BLaER1 treated with 17β-estradiol and CSF1 and Interleukin-3, amounts not matched to agents 10 nM and 100 nM (cell line): ENCODE data around the gene AGAP1.

Experiments
- H3K27ac ChIP-seq, 11 experiments: shearing (Covaris generic); formaldehyde crosslinking; 2 replicates each; pipeline ENCODE4 v1.8.1; 2022
- H3K27me3 ChIP-seq, 11 experiments: shearing (Covaris generic); formaldehyde crosslinking; 2 replicates each; pipeline ENCODE4 v1.8.1; 2022
- H3K36me3 ChIP-seq, 11 experiments: shearing (Covaris generic); formaldehyde crosslinking; 2 replicates each; pipeline ENCODE4 v1.8.1; 2022
- H3K4me1 ChIP-seq, 10 experiments: shearing (Covaris generic); formaldehyde crosslinking; 2 replicates each; pipeline ENCODE4 v1.8.1; 2022
- H3K4me2 ChIP-seq, 11 experiments: shearing (Covaris generic); formaldehyde crosslinking; 2 replicates each; pipeline ENCODE4 v1.8.1; 2022
- H3K4me3 ChIP-seq, 10 experiments: shearing (Covaris generic); formaldehyde crosslinking; 2 replicates each; pipeline ENCODE4 v1.8.1; 2022
- H3K9ac ChIP-seq, 11 experiments: shearing (Covaris generic); formaldehyde crosslinking; 2 replicates each; pipeline ENCODE4 v1.8.1; 2022
- H3K9me3 ChIP-seq, 11 experiments: shearing (Covaris generic); formaldehyde crosslinking; replicated peaks in 1 of 11; 2 replicates each; pipeline ENCODE4 v1.8.1; 2022
- H4K20me1 ChIP-seq, 11 experiments: shearing (Covaris generic); formaldehyde crosslinking; 2 replicates each; pipeline ENCODE4 v1.8.1; 2022
- Cebpa-rat ChIP-seq, 11 experiments: shearing (Covaris generic); IDR thresholded peaks; 2 replicates each; pipeline ENCODE4 v1.8.1; 2022

The AGAP1 gene

GRCh38 chr2:235841863-235842262 lies 348.0 kb downstream of the AGAP1 start:
- Histone ChIP-seq H4K20me1 (peaks cover 0 to 21% (median 0%) of the 10 kb centered on the region in 11 experiments; a peak in 3 of 22 replicates), H3K9ac (no peak overlapping the region)

DNA sequence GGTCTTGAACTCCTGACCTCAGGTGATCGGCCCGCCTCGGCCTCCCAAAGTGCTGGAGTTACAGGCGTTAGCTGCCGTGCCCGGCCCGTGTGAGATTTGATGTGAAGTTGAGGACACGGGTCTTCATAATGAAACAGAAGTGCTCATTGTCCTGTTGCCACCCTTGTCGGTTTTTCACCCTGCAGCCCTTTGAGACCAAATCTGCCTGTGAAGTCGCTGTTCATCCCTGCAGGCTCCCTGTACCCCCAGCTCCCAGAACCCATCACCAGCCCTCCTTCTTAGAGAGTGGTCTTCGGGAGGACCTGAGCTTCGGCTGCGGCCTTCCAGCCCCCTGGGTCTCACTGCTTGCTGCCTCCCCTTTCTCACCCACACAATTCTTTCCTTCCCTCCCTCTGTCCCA lies 349.1 kb downstream of the AGAP1 start:
- Histone ChIP-seq H3K4me1 (no peaks in the 10 kb centered on the region), H3K27me3 (no peaks in the 10 kb centered on the region), H3K9me3 (no peaks in the 10 kb centered on the region), H3K9ac (no peak overlapping the region), H4K20me1 (peaks cover 0 to 21% (median 0%) of the 10 kb centered on the region in 11 experiments; a peak in 3 of 22 replicates), H3K4me3 (no peak overlapping the region), H3K4me2 (no peak overlapping the region), H3K27ac (no peak overlapping the region), H3K36me3 (peaks cover 0 to 44% (median 10%) of the 10 kb centered on the region in 11 experiments; a peak in 9 of 22 replicates)
- TF ChIP-seq Cebpa-rat (IDR thresholded peaks at IDR 0.05) = no peak

More at GRCh38 chr2:235841863-235842262, 348.0 kb downstream of the AGAP1 start:
- Histone ChIP-seq H3K4me2 (no peak overlapping the region), H3K36me3 (peaks cover 0 to 36% (median 6%) of the 10 kb centered on the region in 11 experiments; a peak in 8 of 22 replicates), H3K4me3 (no peak overlapping the region), H3K9me3 (no peaks in the 10 kb centered on the region), H3K27me3 (no peaks in the 10 kb centered on the region), H3K4me1 (no peaks in the 10 kb centered on the region), H3K27ac (no peak overlapping the region)
- no peak for TF ChIP-seq Cebpa-rat (IDR thresholded peaks at IDR 0.05)

DNA sequence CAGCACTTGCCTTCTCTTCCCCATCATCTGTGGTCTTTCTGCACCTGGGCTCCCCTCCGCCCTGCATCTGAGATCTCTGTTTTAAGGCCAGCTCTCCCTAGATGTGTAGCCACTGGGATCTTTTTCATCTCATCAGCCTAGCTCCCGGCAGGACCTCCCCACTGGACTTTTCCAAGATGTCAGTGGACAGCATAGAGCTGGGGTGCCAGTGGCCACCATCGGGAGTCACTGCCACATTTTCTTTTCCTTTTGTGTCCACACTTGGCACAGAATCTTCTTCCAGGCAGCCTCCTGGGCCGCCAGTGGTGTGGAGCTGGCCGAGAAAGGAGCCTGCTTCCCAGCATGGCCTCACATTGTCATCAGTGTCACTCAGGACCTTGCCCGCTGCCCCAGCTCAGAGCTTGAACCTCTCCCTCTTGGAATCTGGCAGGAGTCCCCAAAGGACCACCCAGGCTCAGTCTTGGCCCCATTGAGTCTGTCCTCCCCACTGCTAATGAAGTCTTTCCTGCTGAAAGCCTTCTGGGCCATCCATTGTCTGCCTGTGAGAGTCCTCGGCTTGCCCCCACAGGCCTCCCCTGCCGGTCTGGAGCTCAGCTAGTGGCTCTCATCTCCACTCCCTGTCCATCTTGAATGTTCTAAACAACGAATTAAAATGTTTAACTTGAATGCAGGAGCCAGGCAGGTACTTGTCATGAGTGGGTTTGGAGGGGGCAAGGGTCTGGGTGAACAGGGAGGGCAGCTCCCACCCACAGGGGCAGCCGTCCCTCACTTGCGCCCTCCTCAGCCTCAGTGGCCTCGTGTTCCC lies 349.9 kb downstream of the AGAP1 start:
- no peak overlapping the region for H3K4me2 ChIP-seq
- H3K27me3 ChIP-seq = no peaks in the 10 kb centered on the region
- no peaks in the 10 kb centered on the region for H3K9me3 ChIP-seq
- H4K20me1 ChIP-seq = peaks cover 0 to 21% (median 0%) of the 10 kb centered on the region in 11 experiments; a peak in 3 of 22 replicates
- H3K9ac ChIP-seq = no peak overlapping the region
- H3K27ac ChIP-seq = no peak overlapping the region
- H3K36me3 ChIP-seq = peaks cover 0 to 48% (median 8%) of the 10 kb centered on the region in 11 experiments; a peak in 9 of 22 replicates
- no peak overlapping the region for H3K4me3 ChIP-seq
- H3K4me1 ChIP-seq = no peaks in the 10 kb centered on the region
- no peak for TF ChIP-seq Cebpa-rat (IDR thresholded peaks at IDR 0.05)

- no peak for TF ChIP-seq Cebpa-rat (IDR thresholded peaks at IDR 0.05)
- H3K27me3 ChIP-seq = no peaks in the 10 kb centered on the region
- H3K4me2 ChIP-seq = no peak overlapping the region
- H3K9me3 ChIP-seq = no peaks in the 10 kb centered on the region
- H4K20me1 ChIP-seq = peaks cover 0 to 21% (median 0%) of the 10 kb centered on the region in 11 experiments; a peak in 3 of 22 replicates
- no peak overlapping the region for H3K9ac ChIP-seq
- H3K27ac ChIP-seq = no peak overlapping the region
- no peak overlapping the region for H3K4me3 ChIP-seq
- H3K4me1 ChIP-seq = no peaks in the 10 kb centered on the region
- H3K36me3 ChIP-seq = peaks cover 0 to 48% (median 10%) of the 10 kb centered on the region in 11 experiments; a peak in 9 of 22 replicates
Measured at GRCh38 chr2:235844561-235844960, 350.7 kb downstream of the AGAP1 start.

DNA sequence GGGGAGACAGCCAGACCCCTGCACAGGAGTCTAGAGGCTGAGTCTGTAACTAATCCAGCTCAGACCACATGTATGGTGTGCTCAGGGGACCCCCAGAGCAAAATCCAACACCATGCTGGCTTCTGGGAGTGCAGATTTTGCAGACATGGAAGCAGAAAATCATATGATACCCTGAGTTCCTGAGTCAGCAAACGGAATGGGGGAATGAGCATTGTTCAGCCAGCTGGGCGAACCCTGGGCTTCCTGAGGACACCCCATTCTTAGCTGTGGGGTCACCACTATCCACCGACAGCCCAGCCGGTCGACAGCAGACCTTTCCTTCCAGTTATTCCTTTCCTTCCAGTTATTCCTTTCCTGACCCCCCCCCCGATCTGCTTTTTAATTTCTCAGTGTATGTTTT lies 351.4 kb downstream of the AGAP1 start:
- peaks cover 0 to 46% (median 10%) of the 10 kb centered on the region in 11 experiments; a peak in 9 of 22 replicates for H3K36me3 ChIP-seq
- no peak overlapping the region for H3K27ac ChIP-seq
- no peak overlapping the region for H3K4me2 ChIP-seq
- H3K4me1 ChIP-seq = no peaks in the 10 kb centered on the region
- TF ChIP-seq Cebpa-rat (IDR thresholded peaks at IDR 0.05) = no peak
- peaks cover 0 to 21% (median 0%) of the 10 kb centered on the region in 11 experiments; a peak in 3 of 22 replicates for H4K20me1 ChIP-seq
- no peak overlapping the region for H3K4me3 ChIP-seq
- H3K9me3 ChIP-seq = no peaks in the 10 kb centered on the region
- H3K27me3 ChIP-seq = no peaks in the 10 kb centered on the region
- no peak overlapping the region for H3K9ac ChIP-seq

GRCh38 chr2:235847576-235847975 lies 353.7 kb downstream of the AGAP1 start:
- no peak for TF ChIP-seq Cebpa-rat (IDR thresholded peaks at IDR 0.05)
- no peak overlapping the region for H3K4me3 ChIP-seq
- H4K20me1 ChIP-seq = peaks cover 0 to 10% (median 0%) of the 10 kb centered on the region in 11 experiments; a peak in 3 of 22 replicates
- H3K4me2 ChIP-seq = no peak overlapping the region
- H3K9me3 ChIP-seq = no peaks in the 10 kb centered on the region
- no peak overlapping the region for H3K9ac ChIP-seq
- peaks cover 0 to 63% (median 21%) of the 10 kb centered on the region in 11 experiments; a peak in 10 of 22 replicates for H3K36me3 ChIP-seq
- no peaks in the 10 kb centered on the region for H3K27me3 ChIP-seq
- H3K27ac ChIP-seq = no peak overlapping the region
- H3K4me1 ChIP-seq = no peaks in the 10 kb centered on the region

GRCh38 chr2:235848055-235848454 lies 354.2 kb downstream of the AGAP1 start:
- Histone ChIP-seq H3K4me3 (no peak overlapping the region), H3K9me3 (no peaks in the 10 kb centered on the region), H3K36me3 (peaks cover 0 to 64% (median 26%) of the 10 kb centered on the region in 11 experiments; a peak in 11 of 22 replicates), H3K4me1 (no peaks in the 10 kb centered on the region), H4K20me1 (peaks cover 0 to 9% (median 0%) of the 10 kb centered on the region in 11 experiments; a peak in 3 of 22 replicates), H3K9ac (no peak overlapping the region), H3K27ac (no peak overlapping the region), H3K4me2 (no peak overlapping the region), H3K27me3 (no peaks in the 10 kb centered on the region)
- no peak for TF ChIP-seq Cebpa-rat (IDR thresholded peaks at IDR 0.05)

DNA sequence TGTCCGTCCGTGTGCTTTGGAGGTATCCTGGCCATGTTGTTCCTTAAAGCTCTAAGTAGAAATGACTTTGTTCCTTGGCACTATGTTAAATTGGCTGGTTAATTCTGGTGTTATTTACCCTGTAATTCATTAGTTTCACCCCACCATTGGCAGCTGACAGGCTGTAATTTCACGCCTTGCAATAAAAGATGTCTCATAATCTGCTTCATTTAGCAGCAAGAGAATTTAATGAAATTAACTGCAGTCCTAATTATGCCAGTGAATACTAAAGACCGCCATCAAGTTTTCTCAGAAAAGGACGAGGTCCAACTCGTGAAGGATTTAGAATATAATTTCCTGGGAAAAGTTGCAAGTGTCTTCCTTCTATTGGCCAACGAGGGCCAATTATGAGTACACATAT lies 355.1 kb downstream of the AGAP1 start:
- H3K4me3 ChIP-seq = no peak overlapping the region
- no peaks in the 10 kb centered on the region for H3K4me1 ChIP-seq
- no peak overlapping the region for H3K4me2 ChIP-seq
- H3K9ac ChIP-seq = no peak overlapping the region
- H4K20me1 ChIP-seq = peaks cover 0 to under 1% (median 0%) of the 10 kb centered on the region in 11 experiments; a peak in 4 of 22 replicates
- no peaks in the 10 kb centered on the region for H3K9me3 ChIP-seq
- peaks cover 0 to 62% (median 23%) of the 10 kb centered on the region in 11 experiments; a peak in 11 of 22 replicates for H3K36me3 ChIP-seq
- H3K27ac ChIP-seq = no peak overlapping the region
- no peaks in the 10 kb centered on the region for H3K27me3 ChIP-seq
- TF ChIP-seq Cebpa-rat (IDR thresholded peaks at IDR 0.05) = no peak

DNA sequence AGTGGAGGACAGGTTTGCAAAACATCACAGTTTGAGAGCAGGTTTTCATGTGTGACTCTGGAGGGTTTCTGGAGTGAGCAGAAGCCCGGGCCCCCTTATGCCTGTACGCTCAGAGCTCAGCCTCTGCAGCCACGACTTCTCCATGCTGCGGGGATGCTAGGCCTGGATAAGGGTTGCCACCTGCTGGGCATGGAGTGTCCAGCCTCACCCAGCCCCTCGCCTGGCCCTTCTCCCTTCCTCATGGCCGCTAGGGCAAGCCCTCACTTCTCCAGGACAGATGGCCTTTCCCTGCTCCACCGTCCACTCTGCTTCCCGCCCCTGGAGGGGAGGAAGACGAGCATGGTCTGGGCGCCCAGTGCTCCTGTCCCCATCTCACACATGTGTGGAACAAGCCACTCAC lies 355.6 kb downstream of the AGAP1 start:
- Histone ChIP-seq H3K9me3 (no peaks in the 10 kb centered on the region), H3K36me3 (peaks cover 0 to 68% (median 28%) of the 10 kb centered on the region in 11 experiments; a peak in 12 of 22 replicates), H3K9ac (no peak overlapping the region), H3K4me1 (no peaks in the 10 kb centered on the region), H4K20me1 (peaks cover 0 to 6% (median 0%) of the 10 kb centered on the region in 11 experiments; a peak in 5 of 22 replicates), H3K4me2 (no peak overlapping the region), H3K27ac (no peak overlapping the region), H3K27me3 (no peaks in the 10 kb centered on the region), H3K4me3 (no peak overlapping the region)
- TF ChIP-seq Cebpa-rat (IDR thresholded peaks at IDR 0.05) = no peak
